Measurements from ENCODE around the gene GRB7.

Gene GRB7

DNA sequence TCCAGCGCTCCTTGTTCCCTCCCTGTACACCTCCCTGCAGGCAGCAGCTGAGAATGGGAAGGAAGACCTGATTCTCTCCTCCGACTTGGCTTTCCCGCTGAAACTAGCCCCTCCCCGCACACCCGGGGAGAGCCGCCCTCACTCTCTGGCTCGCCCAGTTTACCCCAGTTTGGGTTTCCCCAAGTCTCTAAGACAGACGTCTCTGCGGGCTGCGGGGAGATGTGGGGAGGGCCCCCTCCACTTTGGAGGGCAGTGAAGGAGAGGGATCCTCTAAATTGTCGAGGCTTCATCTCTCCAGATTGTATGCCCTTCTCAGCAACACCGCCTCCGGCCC lies 797 bp downstream of the GRB7 start:
- Histone ChIP-seq H3K9me3 (ENCODE audit: insufficient read depth, low read length) (no peaks in the 10 kb centered on the region), H3K4me2 (ENCODE audit: low read depth, low read length, poor library complexity, severe bottlenecking) (no peak overlapping the region), H3K27ac (ENCODE audit: low read depth, low read length) (no peak overlapping the region), H4K20me1 (ENCODE audit: low read depth, low read length) (no peaks in the 10 kb centered on the region), H3K9ac (ENCODE audit: low read length) (no peak overlapping the region), H3K79me2 (ENCODE audit: insufficient read depth, low read length) (no peaks in the 10 kb centered on the region), H2AFZ (ENCODE audit: low read depth, low read length, severe bottlenecking) (no peak overlapping the region), H3K36me3 (ENCODE audit: low read length) (no peaks in the 10 kb centered on the region), H3K27me3 (ENCODE audit: low read length) (no peaks in the 10 kb centered on the region), H3F3A (ENCODE audit: insufficient read depth) (no peaks in the 10 kb centered on the region), H3K4me3 (ENCODE audit: insufficient read depth, low read length, poor library complexity, severe bottlenecking) (no peak overlapping the region), H3K9me2 (replicated peaks; ENCODE audit: insufficient read depth, low read length) (no peaks in the 10 kb centered on the region)
- TF ChIP-seq, protein P1, sequence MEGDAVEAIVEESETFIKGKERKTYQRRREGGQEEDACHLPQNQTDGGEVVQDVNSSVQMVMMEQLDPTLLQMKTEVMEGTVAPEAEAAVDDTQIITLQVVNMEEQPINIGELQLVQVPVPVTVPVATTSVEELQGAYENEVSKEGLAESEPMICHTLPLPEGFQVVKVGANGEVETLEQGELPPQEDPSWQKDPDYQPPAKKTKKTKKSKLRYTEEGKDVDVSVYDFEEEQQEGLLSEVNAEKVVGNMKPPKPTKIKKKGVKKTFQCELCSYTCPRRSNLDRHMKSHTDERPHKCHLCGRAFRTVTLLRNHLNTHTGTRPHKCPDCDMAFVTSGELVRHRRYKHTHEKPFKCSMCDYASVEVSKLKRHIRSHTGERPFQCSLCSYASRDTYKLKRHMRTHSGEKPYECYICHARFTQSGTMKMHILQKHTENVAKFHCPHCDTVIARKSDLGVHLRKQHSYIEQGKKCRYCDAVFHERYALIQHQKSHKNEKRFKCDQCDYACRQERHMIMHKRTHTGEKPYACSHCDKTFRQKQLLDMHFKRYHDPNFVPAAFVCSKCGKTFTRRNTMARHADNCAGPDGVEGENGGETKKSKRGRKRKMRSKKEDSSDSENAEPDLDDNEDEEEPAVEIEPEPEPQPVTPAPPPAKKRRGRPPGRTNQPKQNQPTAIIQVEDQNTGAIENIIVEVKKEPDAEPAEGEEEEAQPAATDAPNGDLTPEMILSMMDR (IDR thresholded peaks at IDR 0.05; ENCODE audit: insufficient read depth, low read length, poor library complexity, severe bottlenecking): no peak
- no peak for TF ChIP-seq EZH2phosphoT487 (conservative IDR thresholded peaks at IDR 0.05; ENCODE audit: low read length)

DNA sequence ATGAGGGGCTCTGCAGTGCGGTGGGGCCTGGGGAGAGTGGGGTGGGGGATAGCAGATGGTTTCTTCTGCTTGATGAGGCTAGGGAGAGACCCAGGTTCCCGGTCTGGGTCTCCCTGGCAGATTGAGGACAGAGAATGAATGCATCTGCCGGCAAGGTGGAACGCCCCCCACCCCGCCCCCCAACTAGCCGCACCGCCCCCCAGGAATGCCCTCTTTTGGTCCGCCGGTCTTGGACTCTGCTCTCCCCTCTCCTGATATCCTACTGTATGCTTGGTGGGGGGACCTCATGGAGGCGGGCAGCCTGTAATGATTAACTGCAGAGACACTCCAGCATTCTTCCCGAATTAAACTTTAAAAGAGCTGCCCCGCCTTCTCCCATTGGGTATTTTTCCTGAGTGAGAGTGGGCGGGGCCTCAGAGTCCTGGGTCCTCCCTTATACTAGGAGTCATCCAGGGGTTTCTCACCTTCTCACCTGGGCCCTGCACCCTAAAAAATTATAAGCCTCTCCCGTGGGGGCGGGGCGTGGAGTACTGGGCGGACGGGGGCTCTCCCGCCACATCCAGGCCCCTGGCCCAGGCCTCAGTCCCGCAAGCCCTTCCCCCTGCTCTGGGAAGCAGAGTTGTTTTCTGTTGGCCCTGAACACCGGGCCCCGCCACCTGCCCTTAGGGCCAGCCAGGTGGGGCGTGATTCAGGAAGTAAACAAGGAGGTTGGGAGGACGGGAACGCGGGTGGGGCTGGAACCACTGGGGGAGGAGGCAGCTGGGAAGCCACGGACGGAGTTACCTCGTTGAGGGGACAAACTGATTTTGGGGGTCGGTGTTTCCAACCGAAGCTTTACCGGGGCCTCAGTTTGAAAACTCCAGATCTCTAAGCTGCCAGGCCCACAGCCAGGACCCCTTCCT lies 1.5 kb downstream of the GRB7 start:
- no peaks in the 10 kb centered on the region for H3F3A ChIP-seq (ENCODE audit: insufficient read depth)
- H3K9me3 ChIP-seq (ENCODE audit: insufficient read depth, low read length): no peaks in the 10 kb centered on the region
- H3K4me2 ChIP-seq (ENCODE audit: low read depth, low read length, poor library complexity, severe bottlenecking): no peak overlapping the region
- H2AFZ ChIP-seq (ENCODE audit: low read depth, low read length, severe bottlenecking): no peak overlapping the region
- H3K4me3 ChIP-seq (ENCODE audit: insufficient read depth, low read length, poor library complexity, severe bottlenecking): no peak overlapping the region
- H3K27me3 ChIP-seq (ENCODE audit: low read length): no peaks in the 10 kb centered on the region
- no peaks in the 10 kb centered on the region for H3K9me2 ChIP-seq (replicated peaks; ENCODE audit: insufficient read depth, low read length)
- no peaks in the 10 kb centered on the region for H4K20me1 ChIP-seq (ENCODE audit: low read depth, low read length)
- H3K9ac ChIP-seq (ENCODE audit: low read length): no peak overlapping the region
- H3K36me3 ChIP-seq (ENCODE audit: low read length): no peaks in the 10 kb centered on the region
- no peak overlapping the region for H3K27ac ChIP-seq (ENCODE audit: low read depth, low read length)
- 0 out of 2 replicates have a peak, but pooled peaks have one; percentile 35 for TF ChIP-seq EZH2phosphoT487 (conservative IDR thresholded peaks at IDR 0.05; ENCODE audit: low read length)
- TF ChIP-seq, protein P1 (IDR thresholded peaks at IDR 0.05; ENCODE audit: insufficient read depth, low read length, poor library complexity, severe bottlenecking): no peak
- no peaks in the 10 kb centered on the region for H3K79me2 ChIP-seq (ENCODE audit: insufficient read depth, low read length)

DNA sequence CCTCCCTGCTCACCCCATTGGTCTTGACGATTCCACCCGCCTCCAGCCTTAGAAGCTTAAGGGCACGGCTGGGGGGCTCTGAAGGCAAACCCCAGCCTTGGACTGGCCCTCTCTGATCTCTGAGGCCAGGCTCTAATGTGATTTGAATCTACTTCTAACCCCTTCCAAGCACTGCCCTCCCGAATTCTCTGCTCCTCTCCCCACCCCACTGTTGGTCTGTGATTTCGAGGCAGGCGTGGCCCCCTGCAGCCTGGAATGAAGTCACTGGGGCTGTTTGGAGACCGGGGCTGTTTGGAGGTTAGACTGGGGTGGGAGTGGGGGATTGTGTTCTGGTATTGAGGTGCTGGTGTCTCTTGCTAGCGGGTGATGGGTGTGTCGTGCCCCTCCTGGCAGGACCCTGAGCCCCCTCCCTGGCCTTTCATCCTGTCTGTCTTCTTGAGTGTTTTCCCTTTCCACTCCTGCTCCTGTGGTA lies 2.2 kb downstream of the GRB7 start:
- H3K9me2 ChIP-seq (replicated peaks; ENCODE audit: insufficient read depth, low read length): no peaks in the 10 kb centered on the region
- no peaks in the 10 kb centered on the region for H4K20me1 ChIP-seq (ENCODE audit: low read depth, low read length)
- no peaks in the 10 kb centered on the region for H3F3A ChIP-seq (ENCODE audit: insufficient read depth)
- no peak overlapping the region for H3K27ac ChIP-seq (ENCODE audit: low read depth, low read length)
- no peaks in the 10 kb centered on the region for H3K79me2 ChIP-seq (ENCODE audit: insufficient read depth, low read length)
- no peak overlapping the region for H3K4me2 ChIP-seq (ENCODE audit: low read depth, low read length, poor library complexity, severe bottlenecking)
- H2AFZ ChIP-seq (ENCODE audit: low read depth, low read length, severe bottlenecking): no peak overlapping the region
- no peaks in the 10 kb centered on the region for H3K9me3 ChIP-seq (ENCODE audit: insufficient read depth, low read length)
- no peak overlapping the region for H3K9ac ChIP-seq (ENCODE audit: low read length)
- no peak overlapping the region for H3K4me3 ChIP-seq (ENCODE audit: insufficient read depth, low read length, poor library complexity, severe bottlenecking)
- no peaks in the 10 kb centered on the region for H3K36me3 ChIP-seq (ENCODE audit: low read length)
- H3K27me3 ChIP-seq (ENCODE audit: low read length): no peaks in the 10 kb centered on the region
- TF ChIP-seq, protein P1 (IDR thresholded peaks at IDR 0.05; ENCODE audit: insufficient read depth, low read length, poor library complexity, severe bottlenecking): no peak
- TF ChIP-seq EZH2phosphoT487 (conservative IDR thresholded peaks at IDR 0.05; ENCODE audit: low read length): no peak
